CD4-positive, alpha-beta T cell (primary cell): Measurements from ENCODE around the gene PTPRN2. TPM values are rescaled to one million over a fixed set of nuclear protein-coding genes. Genes with fewer than 3 reads are reported as not detected.

Experiments
- ATAC-seq: fragments of 200-7000 bp; cut with Tn5 transposase; one replicate; pipeline ENCODE4 v1.10.0; 2022; ENCODE audit warnings: mild to moderate bottlenecking; ENCODE audit not compliant: poor library complexity
- CTCF ChIA-PET: fragments of 350-600 bp; sonication (Branson Sonifier 250); formaldehyde crosslinking; loops from one replicate; lab custom pipeline; 2021; ENCODE audit warnings: antibody characterized with exemption, inconsistent platforms; lab: Charles Lee
- POLR2A ChIA-PET: fragments of 350-600 bp; sonication (Branson Sonifier 250); formaldehyde crosslinking; loops from one replicate; lab custom pipeline; 2021; ENCODE audit warnings: antibody characterized with exemption, inconsistent platforms; lab: Charles Lee
- DNase-seq, 14 experiments: peaks; one replicate each; pipeline ENCODE4 v3.0.0-alpha.2; 2013 to 2020; ENCODE audit warnings: mixed read lengths in 2 of 14
- H3K27ac ChIP-seq, 2 donors: one replicate each; pipeline versions ENCODE4 v1.5.1 to v1.7.0; 2013; ENCODE audit warnings: low read length in 2 of 2, low read depth in 1 of 2, mild to moderate bottlenecking in 1 of 2
- H3K27me3 ChIP-seq, 2 experiments: 1 replicate in 1 of 2; 2 replicates in 1 of 2; pipeline versions ENCODE4 v1.6.1 to v1.7.0; 2013; ENCODE audit warnings: low read length in 2 of 2, control low read depth in 1 of 2, mild to moderate bottlenecking in 1 of 2, moderate library complexity in 1 of 2; ENCODE audit not compliant: insufficient read depth in 2 of 2, control insufficient read depth in 1 of 2
- H3K36me3 ChIP-seq: one replicate; pipeline ENCODE4 v1.6.1; 2013; ENCODE audit warnings: low read length, control low read depth; ENCODE audit not compliant: insufficient read depth
- H3K4me1 ChIP-seq: one replicate; pipeline ENCODE4 v1.6.1; 2013; ENCODE audit warnings: low read length, control low read depth; ENCODE audit not compliant: insufficient read depth
- H3K4me3 ChIP-seq: one replicate; pipeline ENCODE4 v1.5.1; 2013; ENCODE audit warnings: mild to moderate bottlenecking, low read length, moderate library complexity
- H3K9me3 ChIP-seq, 2 experiments: 1 replicate in 1 of 2; 2 replicates in 1 of 2; pipeline versions ENCODE4 v1.6.1 to v1.7.0; 2013; ENCODE audit warnings: low read length in 2 of 2, mild to moderate bottlenecking in 2 of 2, control low read depth in 1 of 2, moderate library complexity in 1 of 2; ENCODE audit not compliant: control insufficient read depth in 1 of 2, insufficient read depth in 1 of 2
- H3K27ac Mint-ChIP-seq: one replicate; pipeline ENCODE4 v1.8.0; 2020; ENCODE audit warnings: mixed read lengths
- H3K27me3 Mint-ChIP-seq: one replicate; pipeline ENCODE4 v1.8.0; 2021; ENCODE audit warnings: mixed read lengths
- H3K36me3 Mint-ChIP-seq: one replicate; pipeline ENCODE4 v1.8.0; 2021; ENCODE audit warnings: low read depth, mixed read lengths
- H3K4me1 Mint-ChIP-seq: one replicate; pipeline ENCODE4 v1.8.0; 2021; ENCODE audit warnings: low read depth, mixed read lengths
- H3K4me3 Mint-ChIP-seq: one replicate; pipeline ENCODE4 v1.8.0; 2020; ENCODE audit warnings: mild to moderate bottlenecking, mixed read lengths
- H3K9me3 Mint-ChIP-seq: one replicate; pipeline ENCODE4 v1.8.0; 2020; ENCODE audit warnings: mixed read lengths
- intact Hi-C, 2 experiments: fragments of 100-400 bp; cut with DNase I in 1 of 2; cut with micrococcal nuclease in 1 of 2; formaldehyde crosslinking; loops; one replicate each; pipeline versions ENCODE4 v1.15.1 to v1.9.0; 2023 to 2025; cut with DNase I, micrococcal nuclease
- total RNA-seq, 174 experiments: library from RNA in 2 of 174; stranded (reverse) in 2 of 174; gene quantifications; one replicate each; pipeline ENCODE4 v1.2.3 and lab custom pipeline; 2021 to 2026
- TF ChIP-seq, protein P1 (sequence below): fragments of 200-600 bp; IDR thresholded peaks from one replicate; pipeline ENCODE4 v1.8.0; 2022; ENCODE audit warnings: antibody characterized with exemption, mild to moderate bottlenecking

PTPRN2 gene
- total RNA-seq, 2 experiments from 2014 or later, result 0.34 to 0.44 TPM

DNA sequence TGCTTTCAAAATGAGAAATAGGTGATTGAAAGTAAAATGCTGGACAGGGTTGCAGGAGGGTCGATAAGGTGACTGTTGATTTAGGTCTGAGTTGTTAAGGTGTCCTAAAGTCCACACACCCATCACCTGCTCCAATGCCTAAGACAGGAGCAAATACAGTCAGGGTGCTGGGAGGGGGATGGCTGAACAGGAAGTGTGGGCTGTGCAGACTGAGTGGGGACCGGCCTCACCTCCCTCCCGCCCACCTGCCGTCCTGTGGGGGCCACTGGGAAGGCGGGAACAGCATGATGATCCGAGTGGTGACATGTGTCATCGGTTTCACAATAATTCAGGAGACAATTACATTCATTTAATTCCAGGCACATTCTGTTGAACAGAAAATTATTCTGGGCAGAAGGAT is 990.1 kb downstream of the PTPRN2 start:
- no peak overlapping the region for H3K27ac Mint-ChIP-seq
- Histone ChIP-seq H3K4me1 (no peaks in the 10 kb centered on the region), H3K4me3 (no peak overlapping the region), H3K27me3 (no peaks in the 10 kb centered on the region), H3K9me3 (peaks cover 0 to 7% of the 10 kb centered on the region in 2 experiments), H3K36me3 (no peaks in the 10 kb centered on the region), H3K27ac (no peak overlapping the region)
- H3K9me3 Mint-ChIP-seq, result no peaks in the 10 kb centered on the region
- H3K4me3 Mint-ChIP-seq, result no peak overlapping the region
- ATAC-seq, result no peak
- intact Hi-C loops, result no loop called here
- TF ChIP-seq, protein P1, sequence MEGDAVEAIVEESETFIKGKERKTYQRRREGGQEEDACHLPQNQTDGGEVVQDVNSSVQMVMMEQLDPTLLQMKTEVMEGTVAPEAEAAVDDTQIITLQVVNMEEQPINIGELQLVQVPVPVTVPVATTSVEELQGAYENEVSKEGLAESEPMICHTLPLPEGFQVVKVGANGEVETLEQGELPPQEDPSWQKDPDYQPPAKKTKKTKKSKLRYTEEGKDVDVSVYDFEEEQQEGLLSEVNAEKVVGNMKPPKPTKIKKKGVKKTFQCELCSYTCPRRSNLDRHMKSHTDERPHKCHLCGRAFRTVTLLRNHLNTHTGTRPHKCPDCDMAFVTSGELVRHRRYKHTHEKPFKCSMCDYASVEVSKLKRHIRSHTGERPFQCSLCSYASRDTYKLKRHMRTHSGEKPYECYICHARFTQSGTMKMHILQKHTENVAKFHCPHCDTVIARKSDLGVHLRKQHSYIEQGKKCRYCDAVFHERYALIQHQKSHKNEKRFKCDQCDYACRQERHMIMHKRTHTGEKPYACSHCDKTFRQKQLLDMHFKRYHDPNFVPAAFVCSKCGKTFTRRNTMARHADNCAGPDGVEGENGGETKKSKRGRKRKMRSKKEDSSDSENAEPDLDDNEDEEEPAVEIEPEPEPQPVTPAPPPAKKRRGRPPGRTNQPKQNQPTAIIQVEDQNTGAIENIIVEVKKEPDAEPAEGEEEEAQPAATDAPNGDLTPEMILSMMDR, result no peak
- no peaks in the 10 kb centered on the region for H3K36me3 Mint-ChIP-seq
- H3K27me3 Mint-ChIP-seq, result no peaks in the 10 kb centered on the region
- CTCF ChIA-PET, result no interaction called here
- POLR2A ChIA-PET, result no interaction called here
- no peak for DNase-seq
- H3K4me1 Mint-ChIP-seq, result no peaks in the 10 kb centered on the region

DNA sequence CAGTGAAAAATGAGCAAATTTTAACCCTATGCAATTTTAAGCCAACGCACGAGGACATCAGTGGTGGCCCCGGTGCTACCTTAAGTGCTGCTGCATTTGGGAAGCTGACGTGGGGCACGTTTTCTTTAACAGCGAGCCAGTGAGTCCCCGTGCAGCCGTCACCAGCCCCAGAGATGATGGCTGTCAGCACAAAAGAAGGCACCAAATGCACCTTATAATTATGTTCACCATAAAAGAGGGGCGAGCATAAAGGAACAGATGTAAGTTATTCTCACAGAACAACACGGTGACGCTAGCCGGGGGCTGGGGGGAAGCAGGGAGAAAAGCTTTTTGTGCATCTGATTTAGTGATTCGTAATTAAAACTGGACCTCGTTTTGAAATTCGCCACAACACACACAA is 990.7 kb downstream of the PTPRN2 start:
- TF ChIP-seq, protein P1, result no peak
- Mint-ChIP-seq H3K36me3 (no peaks in the 10 kb centered on the region), H3K9me3 (no peaks in the 10 kb centered on the region), H3K27me3 (peaks cover 5% of the 10 kb centered on the region), H3K27ac (no peak overlapping the region), H3K4me3 (no peak overlapping the region), H3K4me1 (no peaks in the 10 kb centered on the region)
- Histone ChIP-seq H3K36me3 (no peaks in the 10 kb centered on the region), H3K27me3 (no peaks in the 10 kb centered on the region), H3K27ac (no peak overlapping the region), H3K4me1 (no peaks in the 10 kb centered on the region), H3K4me3 (no peak overlapping the region), H3K9me3 (peaks cover 0 to 11% of the 10 kb centered on the region in 2 experiments)
- ChIA-PET CTCF (no interaction called here), POLR2A (no interaction called here)
- intact Hi-C loops, result no loop called here
- ATAC-seq (no peak), DNase-seq (no peak)

DNA sequence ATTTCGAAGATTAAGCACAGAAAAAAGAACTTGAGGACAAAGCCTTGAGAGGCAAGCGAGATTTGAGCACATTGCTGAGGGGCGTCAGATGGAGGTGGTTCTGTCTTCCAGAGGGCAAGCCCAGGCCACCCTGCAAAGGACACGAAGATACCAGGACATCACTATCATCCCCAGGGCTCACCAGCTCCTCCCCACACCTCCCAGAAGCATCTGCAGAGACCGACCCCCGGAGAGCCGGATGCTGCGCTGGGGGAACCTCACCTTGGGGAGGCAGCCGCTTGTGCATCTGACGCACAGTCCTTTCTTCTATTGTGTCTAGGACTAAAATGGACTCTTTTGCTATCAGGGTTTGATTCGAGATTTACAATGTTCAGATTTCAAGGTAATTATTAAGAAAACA is 991.2 kb downstream of the PTPRN2 start:
- Mint-ChIP-seq H3K4me1 (no peaks in the 10 kb centered on the region), H3K27ac (no peak overlapping the region), H3K9me3 (no peaks in the 10 kb centered on the region), H3K27me3 (peaks cover 9% of the 10 kb centered on the region), H3K36me3 (no peaks in the 10 kb centered on the region), H3K4me3 (no peak overlapping the region)
- H3K27me3 ChIP-seq, result no peaks in the 10 kb centered on the region
- intact Hi-C loops, result no loop called here
- ChIA-PET CTCF (no interaction called here), POLR2A (no interaction called here)
- no peaks in the 10 kb centered on the region for H3K4me1 ChIP-seq
- H3K27ac ChIP-seq, result no peak overlapping the region
- H3K4me3 ChIP-seq, result no peak overlapping the region
- no peak for ATAC-seq
- TF ChIP-seq, protein P1, result no peak
- peaks cover 0 to 11% of the 10 kb centered on the region in 2 experiments for H3K9me3 ChIP-seq
- DNase-seq, result no peak
- H3K36me3 ChIP-seq, result no peaks in the 10 kb centered on the region
